ENCODE measurements around the gene GRIK5.

GRIK5 gene

DNA sequence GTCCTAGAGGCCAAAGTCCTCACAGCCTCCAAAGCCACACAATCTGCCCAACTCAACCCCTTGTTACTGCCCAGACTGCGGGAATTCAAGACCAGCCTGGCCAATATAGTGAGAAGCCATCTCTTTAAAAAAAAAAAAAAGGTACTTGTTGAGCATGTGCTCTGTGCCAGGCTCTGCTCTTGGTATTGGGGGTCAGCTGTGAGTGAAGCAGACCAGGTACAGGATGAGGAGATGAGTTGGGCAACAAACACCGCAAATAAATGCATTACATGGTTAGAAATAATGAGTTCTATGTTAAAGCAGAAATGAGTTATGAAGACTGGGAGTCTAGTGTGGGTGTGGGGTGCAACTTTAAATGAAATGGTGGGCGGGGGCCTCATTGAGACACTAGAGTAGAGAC lies 9.9 kb downstream of the GRIK5 start:
- Histone ChIP-seq H3K27ac (ENCODE audit: low read depth, low read length) (no peak overlapping the region), H3K27me3 (ENCODE audit: control insufficient read depth, low read length) (no peaks in the 10 kb centered on the region), H3K36me3 (ENCODE audit: control insufficient read depth, low read length) (no peaks in the 10 kb centered on the region), H3F3A (ENCODE audit: control insufficient read depth, insufficient read depth) (no peaks in the 10 kb centered on the region), H3K4me2 (ENCODE audit: low read length) (no peak overlapping the region), H3K4me1 (ENCODE audit: control insufficient read depth, low read length) (no peaks in the 10 kb centered on the region), H3K4me3 (ENCODE audit: low read length) (no peak overlapping the region), H3K9me3 (ENCODE audit: control insufficient read depth, insufficient read depth, low read length) (no peaks in the 10 kb centered on the region), H3K9me2 (replicated peaks; ENCODE audit: control insufficient read depth, low read length) (no peaks in the 10 kb centered on the region), H4K20me1 (ENCODE audit: control insufficient read depth, insufficient read depth, low read depth, low read length) (no peaks in the 10 kb centered on the region), H3K79me2 (ENCODE audit: control insufficient read depth, low read length) (no peaks in the 10 kb centered on the region)
- TF ChIP-seq, protein P1, sequence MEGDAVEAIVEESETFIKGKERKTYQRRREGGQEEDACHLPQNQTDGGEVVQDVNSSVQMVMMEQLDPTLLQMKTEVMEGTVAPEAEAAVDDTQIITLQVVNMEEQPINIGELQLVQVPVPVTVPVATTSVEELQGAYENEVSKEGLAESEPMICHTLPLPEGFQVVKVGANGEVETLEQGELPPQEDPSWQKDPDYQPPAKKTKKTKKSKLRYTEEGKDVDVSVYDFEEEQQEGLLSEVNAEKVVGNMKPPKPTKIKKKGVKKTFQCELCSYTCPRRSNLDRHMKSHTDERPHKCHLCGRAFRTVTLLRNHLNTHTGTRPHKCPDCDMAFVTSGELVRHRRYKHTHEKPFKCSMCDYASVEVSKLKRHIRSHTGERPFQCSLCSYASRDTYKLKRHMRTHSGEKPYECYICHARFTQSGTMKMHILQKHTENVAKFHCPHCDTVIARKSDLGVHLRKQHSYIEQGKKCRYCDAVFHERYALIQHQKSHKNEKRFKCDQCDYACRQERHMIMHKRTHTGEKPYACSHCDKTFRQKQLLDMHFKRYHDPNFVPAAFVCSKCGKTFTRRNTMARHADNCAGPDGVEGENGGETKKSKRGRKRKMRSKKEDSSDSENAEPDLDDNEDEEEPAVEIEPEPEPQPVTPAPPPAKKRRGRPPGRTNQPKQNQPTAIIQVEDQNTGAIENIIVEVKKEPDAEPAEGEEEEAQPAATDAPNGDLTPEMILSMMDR (IDR thresholded peaks at IDR 0.05; ENCODE audit: low read depth, low read length, poor library complexity, severe bottlenecking), result no peak
- TF ChIP-seq EZH2phosphoT487 (IDR thresholded peaks at IDR 0.05; ENCODE audit: borderline replicate concordance, low read length), result no peak

DNA sequence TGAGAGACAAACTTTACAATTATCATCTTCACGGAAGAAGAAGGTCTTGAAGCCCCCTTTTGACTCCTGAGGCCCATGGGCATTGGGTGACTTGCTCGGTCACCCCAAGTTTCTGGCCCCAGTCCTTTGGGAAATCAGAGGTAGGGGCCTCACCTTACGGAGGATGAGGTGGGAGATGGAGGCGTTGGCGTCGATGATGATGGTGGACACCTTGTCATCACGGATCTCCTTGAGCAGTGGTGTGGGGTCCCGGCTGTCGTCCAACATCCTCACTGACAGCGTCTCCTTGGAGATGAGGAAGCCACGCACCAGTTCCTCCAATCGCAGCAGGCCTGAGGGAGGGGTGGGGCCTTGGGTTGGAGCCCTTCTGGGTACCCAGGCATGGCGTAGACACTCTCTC lies 10.8 kb downstream of the GRIK5 start:
- Histone ChIP-seq H3K27ac (ENCODE audit: low read depth, low read length) (no peak overlapping the region), H3K4me2 (ENCODE audit: low read length) (no peak overlapping the region), H3K36me3 (ENCODE audit: control insufficient read depth, low read length) (no peaks in the 10 kb centered on the region), H4K20me1 (ENCODE audit: control insufficient read depth, insufficient read depth, low read depth, low read length) (no peaks in the 10 kb centered on the region), H3K9me2 (replicated peaks; ENCODE audit: control insufficient read depth, low read length) (no peaks in the 10 kb centered on the region), H3K9me3 (ENCODE audit: control insufficient read depth, insufficient read depth, low read length) (no peaks in the 10 kb centered on the region), H3K79me2 (ENCODE audit: control insufficient read depth, low read length) (no peaks in the 10 kb centered on the region), H3K4me1 (ENCODE audit: control insufficient read depth, low read length) (no peaks in the 10 kb centered on the region), H3K4me3 (ENCODE audit: low read length) (no peak overlapping the region), H3F3A (ENCODE audit: control insufficient read depth, insufficient read depth) (no peaks in the 10 kb centered on the region), H3K27me3 (ENCODE audit: control insufficient read depth, low read length) (no peaks in the 10 kb centered on the region)
- TF ChIP-seq, protein P1 (IDR thresholded peaks at IDR 0.05; ENCODE audit: low read depth, low read length, poor library complexity, severe bottlenecking), result no peak
- no peak for TF ChIP-seq EZH2phosphoT487 (IDR thresholded peaks at IDR 0.05; ENCODE audit: borderline replicate concordance, low read length)

DNA sequence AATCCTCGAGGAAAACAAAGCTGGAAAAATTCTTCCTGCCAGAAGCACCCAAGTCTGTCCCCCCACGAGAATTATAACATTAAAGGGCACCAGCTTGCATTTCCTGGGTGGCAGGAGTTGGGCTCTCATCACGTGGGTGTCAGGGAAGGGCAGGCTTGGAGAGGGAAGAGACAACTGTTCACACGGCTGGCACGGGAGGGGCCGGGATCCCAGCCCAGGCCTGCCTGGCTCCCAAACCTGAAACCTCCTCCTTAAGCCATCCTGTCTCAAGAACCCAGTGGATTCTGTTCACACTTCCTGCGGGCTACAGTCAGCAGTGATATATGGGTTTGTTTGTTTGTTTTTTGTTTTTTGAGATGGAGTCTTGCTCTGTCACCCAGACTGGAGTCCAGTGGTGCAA lies 12.2 kb downstream of the GRIK5 start:
- Histone ChIP-seq H3K4me3 (ENCODE audit: low read length) (no peak overlapping the region), H3K9me2 (replicated peaks; ENCODE audit: control insufficient read depth, low read length) (no peaks in the 10 kb centered on the region), H3K4me2 (ENCODE audit: low read length) (no peak overlapping the region), H3F3A (ENCODE audit: control insufficient read depth, insufficient read depth) (no peaks in the 10 kb centered on the region), H3K27me3 (ENCODE audit: control insufficient read depth, low read length) (no peaks in the 10 kb centered on the region; the same call in 1 of the 2 replicates), H3K4me1 (ENCODE audit: control insufficient read depth, low read length) (no peaks in the 10 kb centered on the region), H3K79me2 (ENCODE audit: control insufficient read depth, low read length) (no peaks in the 10 kb centered on the region), H4K20me1 (ENCODE audit: control insufficient read depth, insufficient read depth, low read depth, low read length) (no peaks in the 10 kb centered on the region), H3K36me3 (ENCODE audit: control insufficient read depth, low read length) (no peaks in the 10 kb centered on the region), H3K9me3 (ENCODE audit: control insufficient read depth, insufficient read depth, low read length) (no peaks in the 10 kb centered on the region), H3K27ac (ENCODE audit: low read depth, low read length) (no peak overlapping the region)
- TF ChIP-seq, protein P1 (IDR thresholded peaks at IDR 0.05; ENCODE audit: low read depth, low read length, poor library complexity, severe bottlenecking), result no peak
- TF ChIP-seq EZH2phosphoT487 (IDR thresholded peaks at IDR 0.05; ENCODE audit: borderline replicate concordance, low read length), result no peak

DNA sequence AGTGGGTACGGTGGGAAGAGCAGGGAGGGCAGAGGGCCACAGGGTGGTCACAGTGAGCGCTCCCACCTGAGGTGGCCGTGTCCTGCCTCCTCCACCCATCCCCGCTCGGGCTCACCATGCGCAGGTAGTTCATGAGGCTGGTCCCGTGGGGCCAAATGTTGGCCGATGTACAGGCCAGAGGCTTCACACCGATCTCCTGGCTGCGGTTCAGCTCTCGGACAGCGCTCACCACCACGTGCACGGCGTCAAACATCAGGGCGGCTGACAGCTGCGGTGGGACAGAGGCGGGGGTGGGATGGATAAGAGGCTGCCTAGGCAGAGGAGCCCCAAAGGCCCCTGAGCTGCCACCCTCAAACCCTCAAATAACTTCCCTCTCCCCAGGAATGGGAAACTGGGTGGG lies 15.8 kb downstream of the GRIK5 start:
- H3K4me2 ChIP-seq (ENCODE audit: low read length), result no peak overlapping the region
- no peak overlapping the region for H3K4me3 ChIP-seq (ENCODE audit: low read length)
- no peaks in the 10 kb centered on the region for H4K20me1 ChIP-seq (ENCODE audit: control insufficient read depth, insufficient read depth, low read depth, low read length)
- H3K27ac ChIP-seq (ENCODE audit: low read depth, low read length), result no peak overlapping the region
- H3K4me1 ChIP-seq (ENCODE audit: control insufficient read depth, low read length), result no peaks in the 10 kb centered on the region
- H3K27me3 ChIP-seq (ENCODE audit: control insufficient read depth, low read length), result peaks cover 4% of the 10 kb centered on the region; the same call in 1 of the 2 replicates
- no peaks in the 10 kb centered on the region for H3K9me2 ChIP-seq (replicated peaks; ENCODE audit: control insufficient read depth, low read length)
- H3K79me2 ChIP-seq (ENCODE audit: control insufficient read depth, low read length), result no peaks in the 10 kb centered on the region
- TF ChIP-seq EZH2phosphoT487 (IDR thresholded peaks at IDR 0.05; ENCODE audit: borderline replicate concordance, low read length), result no peak
- TF ChIP-seq, protein P1 (IDR thresholded peaks at IDR 0.05; ENCODE audit: low read depth, low read length, poor library complexity, severe bottlenecking), result no peak
- no peaks in the 10 kb centered on the region for H3K36me3 ChIP-seq (ENCODE audit: control insufficient read depth, low read length)
- H3K9me3 ChIP-seq (ENCODE audit: control insufficient read depth, insufficient read depth, low read length), result no peaks in the 10 kb centered on the region
- H3F3A ChIP-seq (ENCODE audit: control insufficient read depth, insufficient read depth), result no peaks in the 10 kb centered on the region

Measured in DOHH2 (cell line).